Measurements from ENCODE around the gene HPSE. TPM values are rescaled to one million over a fixed set of nuclear protein-coding genes. Genes with fewer than 3 reads are reported as not detected.
A peak's percentile ranks its signal among the peaks of the same experiment; 100 is the strongest.

HPSE gene
- total RNA-seq, 1 donor from 2014 or later = 1.8 TPM

GRCh38 chr4:83252782-83253405 lies 81.8 kb downstream of the HPSE start:
- H3K27ac Mint-ChIP-seq (ENCODE audit: unreplicated experiment) = no peak overlapping the region
- DNase-seq = peak; percentile 74

GRCh38 chr4:83251447-83251830 lies 83.2 kb downstream of the HPSE start:
- Mint-ChIP-seq H3K27ac (ENCODE audit: unreplicated experiment) (no peak overlapping the region), H3K9me3 (ENCODE audit: unreplicated experiment) (no peaks in the 10 kb centered on the region), H3K27me3 (ENCODE audit: unreplicated experiment) (no peaks in the 10 kb centered on the region), H3K4me1 (ENCODE audit: low read depth, unreplicated experiment) (peaks cover 5% of the 10 kb centered on the region), H3K4me3 (ENCODE audit: unreplicated experiment) (no peak overlapping the region), H3K36me3 (ENCODE audit: unreplicated experiment) (no peaks in the 10 kb centered on the region)
- DNase-seq = no peak
- no peak for TF ChIP-seq CTCF (IDR thresholded peaks at IDR 0.05; ENCODE audit: partially characterized antibody, unreplicated experiment)

More at GRCh38 chr4:83252782-83253405, 81.8 kb downstream of the HPSE start:
- peaks cover 1% of the 10 kb centered on the region for H3K9me3 Mint-ChIP-seq (ENCODE audit: unreplicated experiment)
- H3K36me3 Mint-ChIP-seq (ENCODE audit: unreplicated experiment) = no peaks in the 10 kb centered on the region
- TF ChIP-seq CTCF (IDR thresholded peaks at IDR 0.05; ENCODE audit: partially characterized antibody, unreplicated experiment) = peak; percentile 79
- H3K27me3 Mint-ChIP-seq (ENCODE audit: unreplicated experiment) = no peaks in the 10 kb centered on the region
- peaks cover 9% of the 10 kb centered on the region for H3K4me1 Mint-ChIP-seq (ENCODE audit: low read depth, unreplicated experiment)
- no peak overlapping the region for H3K4me3 Mint-ChIP-seq (ENCODE audit: unreplicated experiment)

- Mint-ChIP-seq H3K27me3 (ENCODE audit: unreplicated experiment) (no peaks in the 10 kb centered on the region), H3K4me1 (ENCODE audit: low read depth, unreplicated experiment) (peaks cover 5% of the 10 kb centered on the region), H3K9me3 (ENCODE audit: unreplicated experiment) (no peaks in the 10 kb centered on the region), H3K4me3 (ENCODE audit: unreplicated experiment) (no peak overlapping the region), H3K36me3 (ENCODE audit: unreplicated experiment) (no peaks in the 10 kb centered on the region), H3K27ac (ENCODE audit: unreplicated experiment) (no peak overlapping the region)
- DNase-seq = no peak
- no peak for TF ChIP-seq CTCF (IDR thresholded peaks at IDR 0.05; ENCODE audit: partially characterized antibody, unreplicated experiment)
Observed at GRCh38 chr4:83250687-83251446, 83.8 kb downstream of the HPSE start.

- Mint-ChIP-seq H3K9me3 (ENCODE audit: unreplicated experiment) (no peaks in the 10 kb centered on the region), H3K36me3 (ENCODE audit: unreplicated experiment) (peaks cover 5% of the 10 kb centered on the region), H3K4me3 (ENCODE audit: unreplicated experiment) (no peak overlapping the region), H3K27me3 (ENCODE audit: unreplicated experiment) (peaks cover 2% of the 10 kb centered on the region), H3K4me1 (ENCODE audit: low read depth, unreplicated experiment) (peaks cover 5% of the 10 kb centered on the region), H3K27ac (ENCODE audit: unreplicated experiment) (no peak overlapping the region)
- TF ChIP-seq CTCF (IDR thresholded peaks at IDR 0.05; ENCODE audit: partially characterized antibody, unreplicated experiment) = no peak
- DNase-seq = no peak
Observed at GRCh38 chr4:83248486-83248885, 86.2 kb downstream of the HPSE start.
